ENCODE measurements around the gene ST3GAL3.

ST3GAL3 gene

DNA sequence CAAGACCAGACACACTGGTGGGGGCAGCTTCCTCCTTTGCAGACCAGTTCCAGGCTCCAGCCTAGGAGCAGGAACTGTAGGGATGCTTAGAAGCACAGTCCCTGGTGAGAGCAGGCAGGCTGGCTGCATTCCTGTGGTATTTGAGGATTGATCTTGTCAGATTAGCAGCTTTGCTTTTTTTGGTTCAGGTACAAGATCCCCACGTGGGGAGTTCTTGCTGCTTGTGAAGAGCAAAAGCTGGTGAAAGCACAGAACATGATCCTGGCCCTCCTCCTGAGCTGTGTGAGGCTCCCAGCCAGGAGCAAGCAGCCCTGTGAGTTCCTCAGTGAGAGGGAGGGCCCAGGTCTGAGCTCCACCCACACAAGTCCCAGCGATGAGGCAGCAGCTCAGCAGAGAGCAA lies 151.0 kb downstream of the ST3GAL3 start:
- 8 to 15% methylated on average over 2 of the region's 2 CpGs for WGBS, 2 experiments
- Histone ChIP-seq H3K36me3 (ENCODE audit: control insufficient read depth, insufficient read depth, low read length) (no peaks in the 10 kb centered on the region), H3K4me3 (ENCODE audit: insufficient read depth, low read depth, low read length) (no peak overlapping the region), H3K27ac (ENCODE audit: insufficient read depth, low read depth, low read length, poor library complexity, severe bottlenecking) (no peak overlapping the region), H3K27me3 (ENCODE audit: control insufficient read depth, insufficient read depth, low read length, poor library complexity, severe bottlenecking) (no peaks in the 10 kb centered on the region), H3K9me3 (ENCODE audit: control insufficient read depth, low read length) (no peaks in the 10 kb centered on the region), H3K4me1 (ENCODE audit: control insufficient read depth, insufficient read depth, low read length) (no peaks in the 10 kb centered on the region)

DNA sequence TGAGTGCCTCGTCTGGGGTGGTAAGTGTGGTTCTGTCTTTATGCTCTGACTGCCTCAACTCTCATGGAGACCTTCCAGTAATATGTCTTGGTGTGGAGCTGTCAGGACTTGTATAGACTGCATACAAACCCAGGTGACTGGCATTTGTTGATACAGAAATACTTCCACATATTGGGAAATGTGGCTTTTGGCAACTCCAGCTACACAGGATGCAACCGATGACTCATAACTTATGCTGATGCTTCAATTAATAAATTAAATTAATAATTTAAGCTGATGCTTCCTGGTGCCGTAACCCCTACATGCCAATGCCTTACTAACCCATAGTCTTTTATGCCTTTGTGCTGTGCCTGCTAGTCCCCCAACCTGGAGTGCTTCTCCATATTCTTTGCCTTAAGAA lies 154.0 kb downstream of the ST3GAL3 start:
- no peaks in the 10 kb centered on the region for H3K36me3 ChIP-seq (ENCODE audit: control insufficient read depth, insufficient read depth, low read length)
- 94 to 96% methylated on average over 2 to 3 of the region's 3 CpGs for WGBS, 2 experiments
- H3K9me3 ChIP-seq (ENCODE audit: control insufficient read depth, low read length) = no peaks in the 10 kb centered on the region
- H3K4me3 ChIP-seq (ENCODE audit: insufficient read depth, low read depth, low read length) = no peak overlapping the region
- H3K27ac ChIP-seq (ENCODE audit: insufficient read depth, low read depth, low read length, poor library complexity, severe bottlenecking) = no peak overlapping the region
- no peaks in the 10 kb centered on the region for H3K27me3 ChIP-seq (ENCODE audit: control insufficient read depth, insufficient read depth, low read length, poor library complexity, severe bottlenecking)
- H3K4me1 ChIP-seq (ENCODE audit: control insufficient read depth, insufficient read depth, low read length) = no peaks in the 10 kb centered on the region

DNA sequence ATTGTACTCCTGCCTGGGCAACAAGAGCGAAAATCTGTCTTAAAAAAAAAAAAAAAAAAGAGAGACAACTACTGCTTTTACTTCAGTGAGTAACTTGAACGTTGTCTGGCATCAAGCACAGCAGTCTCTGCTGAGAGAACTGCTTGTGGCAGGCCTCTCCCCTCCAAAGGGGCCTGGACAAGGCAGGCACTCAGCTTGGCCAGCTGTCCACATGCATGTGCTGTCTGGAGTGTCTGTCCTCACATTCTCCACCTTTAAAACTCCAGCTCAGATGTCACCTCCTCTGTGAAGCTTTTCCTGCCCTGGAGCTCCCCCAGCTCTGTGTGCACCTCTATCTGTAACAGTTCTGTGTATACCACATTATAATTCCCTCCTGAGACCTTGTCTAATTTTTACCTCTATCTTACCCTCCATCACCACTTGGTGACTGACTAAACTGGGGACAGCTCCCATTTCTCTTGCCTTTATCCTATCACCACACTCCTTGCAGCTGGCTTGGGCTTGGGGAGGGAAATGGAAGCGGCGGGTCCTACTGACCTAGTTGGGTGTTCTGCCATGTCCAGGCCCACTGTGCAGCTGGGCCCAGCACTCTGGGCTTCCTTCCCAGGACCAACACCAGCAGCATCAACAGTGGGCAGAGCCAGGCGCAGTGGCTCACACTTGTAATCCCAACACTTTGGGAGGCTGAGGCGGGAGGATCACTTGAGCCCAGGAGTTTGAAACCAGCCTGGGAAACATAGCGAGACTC lies 154.8 kb downstream of the ST3GAL3 start:
- WGBS, 2 experiments = 92 to 95% methylated on average over 7 of the region's 7 CpGs
- H3K27me3 ChIP-seq (ENCODE audit: control insufficient read depth, insufficient read depth, low read length, poor library complexity, severe bottlenecking) = no peaks in the 10 kb centered on the region
- H3K36me3 ChIP-seq (ENCODE audit: control insufficient read depth, insufficient read depth, low read length) = no peaks in the 10 kb centered on the region
- H3K4me3 ChIP-seq (ENCODE audit: insufficient read depth, low read depth, low read length) = no peak overlapping the region
- no peak overlapping the region for H3K27ac ChIP-seq (ENCODE audit: insufficient read depth, low read depth, low read length, poor library complexity, severe bottlenecking)
- no peaks in the 10 kb centered on the region for H3K4me1 ChIP-seq (ENCODE audit: control insufficient read depth, insufficient read depth, low read length)
- no peaks in the 10 kb centered on the region for H3K9me3 ChIP-seq (ENCODE audit: control insufficient read depth, low read length)

DNA sequence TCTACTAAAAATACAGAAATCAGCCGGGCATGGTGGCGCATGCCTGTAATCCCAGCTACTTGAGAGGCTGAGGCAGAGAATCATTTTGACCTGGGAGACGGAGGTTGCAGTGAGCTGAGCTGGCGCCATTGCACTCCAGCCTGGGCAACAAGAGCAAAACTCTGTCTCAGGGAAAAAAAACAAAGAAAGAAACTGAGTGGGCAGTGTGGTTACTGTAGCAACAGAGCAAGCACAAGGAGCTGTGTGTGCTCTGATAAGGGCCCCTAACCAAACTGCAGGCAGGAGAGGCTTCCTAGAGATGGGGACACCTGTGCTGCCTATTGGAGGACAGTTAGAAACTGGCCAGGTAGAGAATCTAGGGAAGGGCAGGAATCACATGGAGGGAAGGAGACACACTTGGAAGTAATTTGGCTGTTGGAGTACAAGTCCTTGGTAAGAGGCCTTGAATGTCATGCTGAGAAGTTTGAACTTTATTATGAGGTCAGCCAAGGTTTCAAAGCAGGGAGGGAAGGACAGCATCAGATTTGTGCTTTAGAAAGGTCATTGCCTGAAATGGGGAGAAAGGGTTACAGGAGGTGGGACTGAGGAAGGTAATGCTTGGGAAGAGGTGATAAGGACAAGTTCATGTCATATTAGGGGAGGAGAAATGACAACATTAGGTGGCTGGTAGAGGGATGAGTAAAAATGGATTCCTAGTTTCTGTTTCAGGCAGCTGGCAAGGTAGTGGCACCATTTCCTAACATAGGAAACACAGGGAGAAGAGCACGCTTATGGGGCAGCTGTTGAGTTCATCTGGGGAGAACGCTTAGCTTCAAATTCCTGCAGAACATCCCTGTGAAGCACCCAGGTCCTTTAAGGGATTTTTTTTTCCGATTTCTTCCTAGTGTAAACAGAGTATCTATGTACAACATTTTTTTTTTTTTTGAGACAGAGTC lies 157.0 kb downstream of the ST3GAL3 start:
- Histone ChIP-seq H3K27me3 (ENCODE audit: control insufficient read depth, insufficient read depth, low read length, poor library complexity, severe bottlenecking) (no peaks in the 10 kb centered on the region), H3K36me3 (ENCODE audit: control insufficient read depth, insufficient read depth, low read length) (no peaks in the 10 kb centered on the region), H3K27ac (ENCODE audit: insufficient read depth, low read depth, low read length, poor library complexity, severe bottlenecking) (no peak overlapping the region), H3K4me3 (ENCODE audit: insufficient read depth, low read depth, low read length) (no peak overlapping the region), H3K9me3 (ENCODE audit: control insufficient read depth, low read length) (no peaks in the 10 kb centered on the region), H3K4me1 (ENCODE audit: control insufficient read depth, insufficient read depth, low read length) (no peaks in the 10 kb centered on the region)
- WGBS, 2 experiments = 95 to 96% methylated on average over 7 of the region's 7 CpGs

DNA sequence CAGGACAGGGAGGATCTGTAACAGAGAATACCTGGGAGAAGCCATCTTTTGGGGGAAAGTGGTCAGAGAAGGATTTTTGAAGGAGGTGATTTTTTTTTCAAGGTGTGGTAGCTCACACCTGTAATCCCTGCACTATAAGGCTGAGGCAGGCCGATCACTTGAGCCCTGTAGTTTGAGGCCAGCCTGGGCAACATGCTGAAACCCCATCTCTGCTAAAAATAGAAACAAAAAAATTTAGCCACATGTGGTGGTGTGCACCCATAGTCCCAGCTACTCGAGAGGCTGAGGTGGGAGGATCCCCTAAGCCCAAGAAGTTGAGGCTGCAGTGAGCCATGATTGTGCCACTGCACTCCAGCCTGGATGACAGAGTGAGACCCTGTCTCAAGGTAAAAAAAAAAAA lies 158.9 kb downstream of the ST3GAL3 start:
- H3K4me1 ChIP-seq (ENCODE audit: control insufficient read depth, insufficient read depth, low read length) = no peaks in the 10 kb centered on the region

DNA sequence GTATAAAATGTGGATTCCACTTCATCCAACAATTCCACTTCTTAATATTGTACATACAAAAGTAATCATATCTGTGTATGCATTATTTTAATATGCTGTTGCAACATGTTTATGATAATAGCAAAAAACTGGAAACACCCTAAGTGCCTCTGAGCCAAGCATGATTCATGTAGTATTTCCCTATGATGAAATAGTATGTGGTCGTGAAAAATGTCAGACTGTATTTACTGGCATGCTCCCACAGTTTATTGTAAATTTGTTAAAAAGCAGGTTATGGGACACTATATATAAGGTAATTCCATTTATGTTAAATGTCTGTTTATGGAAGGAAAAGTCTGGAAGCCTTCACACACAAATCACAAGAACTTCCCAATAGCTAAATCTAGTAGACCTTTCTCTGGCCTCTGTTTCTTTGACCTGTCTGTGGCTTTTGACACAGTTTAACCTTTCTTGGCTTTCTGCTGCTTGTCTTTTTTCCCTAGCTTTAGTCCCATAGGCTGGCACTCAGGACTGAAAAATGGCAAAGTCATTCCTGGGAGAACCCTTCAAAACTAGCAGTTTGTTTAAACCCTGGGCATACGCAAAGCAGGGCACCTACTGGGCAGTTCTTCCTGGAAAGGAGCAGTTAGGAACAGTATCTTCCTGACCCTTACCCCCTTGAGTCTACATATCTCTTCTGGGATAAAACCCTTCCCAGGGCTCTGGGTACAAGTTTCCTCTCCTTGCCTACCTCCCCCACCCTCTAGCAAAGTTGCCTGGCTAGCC lies 160.8 kb downstream of the ST3GAL3 start:
- Histone ChIP-seq H3K4me3 (ENCODE audit: insufficient read depth, low read depth, low read length) (no peak overlapping the region), H3K36me3 (ENCODE audit: control insufficient read depth, insufficient read depth, low read length) (no peaks in the 10 kb centered on the region), H3K9me3 (ENCODE audit: control insufficient read depth, low read length) (no peaks in the 10 kb centered on the region), H3K27ac (ENCODE audit: insufficient read depth, low read depth, low read length, poor library complexity, severe bottlenecking) (no peak overlapping the region), H3K4me1 (ENCODE audit: control insufficient read depth, insufficient read depth, low read length) (no peaks in the 10 kb centered on the region), H3K27me3 (ENCODE audit: control insufficient read depth, insufficient read depth, low read length, poor library complexity, severe bottlenecking) (no peaks in the 10 kb centered on the region)
- 50% methylated on average over 2 of the region's 2 CpGs for WGBS, 2 experiments

More for the DNA sequence above, 158.9 kb downstream of the ST3GAL3 start:
- no peaks in the 10 kb centered on the region for H3K9me3 ChIP-seq (ENCODE audit: control insufficient read depth, low read length)
- no peak overlapping the region for H3K27ac ChIP-seq (ENCODE audit: insufficient read depth, low read depth, low read length, poor library complexity, severe bottlenecking)
- no peaks in the 10 kb centered on the region for H3K36me3 ChIP-seq (ENCODE audit: control insufficient read depth, insufficient read depth, low read length)
- WGBS, 2 experiments = 89 to 94% methylated on average over 2 of the region's 2 CpGs
- no peaks in the 10 kb centered on the region for H3K27me3 ChIP-seq (ENCODE audit: control insufficient read depth, insufficient read depth, low read length, poor library complexity, severe bottlenecking)
- H3K4me3 ChIP-seq (ENCODE audit: insufficient read depth, low read depth, low read length) = no peak overlapping the region

DNA sequence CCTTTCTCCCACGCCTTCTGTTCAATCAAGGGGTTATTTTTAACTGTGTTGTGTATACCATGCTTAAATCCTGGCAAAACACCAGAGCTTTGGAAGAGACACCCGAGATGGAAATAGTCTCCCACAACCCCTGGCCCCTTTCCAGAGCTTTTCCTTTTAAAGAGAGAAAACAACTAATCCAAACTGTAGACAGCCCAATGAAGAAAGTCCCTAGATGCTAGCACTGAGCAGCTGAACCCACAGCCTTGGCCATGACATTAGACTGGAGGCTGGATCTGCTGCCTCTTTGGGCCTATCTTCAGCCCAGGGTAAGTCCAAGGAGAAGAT lies 161.4 kb downstream of the ST3GAL3 start:
- H3K36me3 ChIP-seq (ENCODE audit: control insufficient read depth, insufficient read depth, low read length) = no peaks in the 10 kb centered on the region
- H3K27ac ChIP-seq (ENCODE audit: insufficient read depth, low read depth, low read length, poor library complexity, severe bottlenecking) = no peak overlapping the region
- H3K4me1 ChIP-seq (ENCODE audit: control insufficient read depth, insufficient read depth, low read length) = no peaks in the 10 kb centered on the region
- 86 to 88% methylated on average over 1 to 2 of the region's 2 CpGs for WGBS, 2 experiments
- no peaks in the 10 kb centered on the region for H3K27me3 ChIP-seq (ENCODE audit: control insufficient read depth, insufficient read depth, low read length, poor library complexity, severe bottlenecking)
- no peak overlapping the region for H3K4me3 ChIP-seq (ENCODE audit: insufficient read depth, low read depth, low read length)
- no peaks in the 10 kb centered on the region for H3K9me3 ChIP-seq (ENCODE audit: control insufficient read depth, low read length)

DNA sequence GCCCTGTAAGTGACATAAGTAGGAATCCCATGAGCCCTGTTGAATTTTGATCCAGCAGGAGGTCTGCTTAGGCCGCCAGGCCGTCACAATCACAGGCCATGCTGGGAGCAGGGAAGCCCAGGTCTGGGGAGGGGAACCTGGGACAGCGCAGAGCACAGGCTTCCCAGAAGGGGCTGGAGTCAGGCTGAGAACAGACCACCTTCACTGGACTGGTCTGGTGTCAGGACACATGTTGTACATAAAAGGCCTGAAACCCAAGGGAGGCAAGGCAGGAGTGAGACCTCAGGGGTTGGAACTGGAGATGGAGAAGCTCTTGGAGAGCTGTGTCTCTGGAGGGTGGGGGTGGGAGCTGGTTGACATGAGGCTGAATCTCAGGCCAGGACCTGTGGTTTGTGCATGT lies 163.0 kb downstream of the ST3GAL3 start:
- no peaks in the 10 kb centered on the region for H3K36me3 ChIP-seq (ENCODE audit: control insufficient read depth, insufficient read depth, low read length)

DNA sequence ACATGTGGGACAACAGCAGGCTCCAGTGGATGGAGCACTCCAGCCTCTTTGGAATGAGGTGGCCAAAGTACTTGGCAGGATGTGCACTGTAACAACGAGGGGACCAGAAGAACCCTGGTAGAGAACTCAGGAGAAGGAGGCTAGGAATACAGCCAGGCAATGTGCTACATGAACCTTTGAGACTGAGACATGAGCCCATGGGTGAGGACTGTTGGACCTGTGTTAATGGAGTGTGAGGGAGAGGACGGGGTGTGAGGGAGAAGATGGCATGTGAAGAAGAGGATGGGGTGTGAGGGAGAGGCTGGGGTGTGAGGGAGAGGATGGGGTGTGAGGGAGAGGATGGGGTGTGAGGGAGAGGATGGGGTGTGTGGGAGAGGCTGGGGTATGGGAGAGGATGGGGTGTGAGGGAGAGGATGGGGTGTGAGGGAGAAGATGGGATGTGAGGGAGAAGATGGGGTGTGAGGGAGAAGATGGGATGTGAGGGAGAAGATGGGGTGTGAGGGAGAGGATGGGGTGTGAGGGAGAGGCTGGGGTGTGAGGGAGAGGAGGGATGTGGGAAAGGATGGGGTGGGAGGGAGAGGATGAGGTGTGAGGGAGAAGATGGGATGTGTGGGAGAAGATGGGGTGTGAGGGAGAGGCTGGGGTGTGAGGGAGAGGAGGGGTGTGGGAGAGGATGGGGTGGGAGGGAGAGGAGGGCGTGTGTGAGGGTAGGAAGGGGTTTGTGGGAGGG lies 164.0 kb downstream of the ST3GAL3 start:
- H3K36me3 ChIP-seq (ENCODE audit: control insufficient read depth, insufficient read depth, low read length) = no peaks in the 10 kb centered on the region
- no peak overlapping the region for H3K4me3 ChIP-seq (ENCODE audit: insufficient read depth, low read depth, low read length)
- H3K9me3 ChIP-seq (ENCODE audit: control insufficient read depth, low read length) = no peaks in the 10 kb centered on the region
- H3K27ac ChIP-seq (ENCODE audit: insufficient read depth, low read depth, low read length, poor library complexity, severe bottlenecking) = no peak overlapping the region
- no peaks in the 10 kb centered on the region for H3K27me3 ChIP-seq (ENCODE audit: control insufficient read depth, insufficient read depth, low read length, poor library complexity, severe bottlenecking)
- 94 to 95% methylated on average over 3 of the region's 3 CpGs for WGBS, 2 experiments
- no peaks in the 10 kb centered on the region for H3K4me1 ChIP-seq (ENCODE audit: control insufficient read depth, insufficient read depth, low read length)

More for the DNA sequence above, 163.0 kb downstream of the ST3GAL3 start:
- H3K9me3 ChIP-seq (ENCODE audit: control insufficient read depth, low read length) = no peaks in the 10 kb centered on the region
- WGBS, 2 experiments = 78 to 88% methylated on average over 3 of the region's 3 CpGs
- H3K27me3 ChIP-seq (ENCODE audit: control insufficient read depth, insufficient read depth, low read length, poor library complexity, severe bottlenecking) = no peaks in the 10 kb centered on the region
- no peaks in the 10 kb centered on the region for H3K4me1 ChIP-seq (ENCODE audit: control insufficient read depth, insufficient read depth, low read length)
- H3K27ac ChIP-seq (ENCODE audit: insufficient read depth, low read depth, low read length, poor library complexity, severe bottlenecking) = no peak overlapping the region
- no peak overlapping the region for H3K4me3 ChIP-seq (ENCODE audit: insufficient read depth, low read depth, low read length)

All from ectodermal cell (in vitro differentiated cells).